ENCODE measurements around the gene BIRC2. TPM values are rescaled to one million over a fixed set of nuclear protein-coding genes. Genes with fewer than 3 reads are reported as not detected.
A peak's percentile ranks its signal among the peaks of the same experiment; 100 is the strongest.

The BIRC2 gene
- total RNA-seq, 1 experiment from 2014 or later = 32.6 TPM

DNA sequence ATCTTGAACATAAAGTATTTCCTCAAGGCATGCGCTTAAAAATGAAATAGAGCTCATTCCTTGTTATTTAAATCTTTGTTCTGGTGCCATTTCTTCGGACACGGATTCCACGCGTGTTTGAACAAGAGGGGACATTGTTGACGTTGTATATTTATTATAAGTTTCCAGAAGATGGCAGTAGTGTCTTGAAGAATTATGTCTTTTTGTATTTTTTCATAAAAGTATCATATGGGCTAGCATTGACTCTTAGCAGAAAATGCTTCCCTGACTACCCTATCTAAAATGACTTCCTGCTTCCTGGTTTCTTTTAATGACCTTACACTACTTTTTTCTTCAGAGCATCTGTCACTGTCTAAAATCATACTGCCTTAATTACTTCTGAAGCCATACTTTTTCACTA lies 20.4 kb downstream of the BIRC2 start (continued):
- TF ChIP-seq, protein P1, sequence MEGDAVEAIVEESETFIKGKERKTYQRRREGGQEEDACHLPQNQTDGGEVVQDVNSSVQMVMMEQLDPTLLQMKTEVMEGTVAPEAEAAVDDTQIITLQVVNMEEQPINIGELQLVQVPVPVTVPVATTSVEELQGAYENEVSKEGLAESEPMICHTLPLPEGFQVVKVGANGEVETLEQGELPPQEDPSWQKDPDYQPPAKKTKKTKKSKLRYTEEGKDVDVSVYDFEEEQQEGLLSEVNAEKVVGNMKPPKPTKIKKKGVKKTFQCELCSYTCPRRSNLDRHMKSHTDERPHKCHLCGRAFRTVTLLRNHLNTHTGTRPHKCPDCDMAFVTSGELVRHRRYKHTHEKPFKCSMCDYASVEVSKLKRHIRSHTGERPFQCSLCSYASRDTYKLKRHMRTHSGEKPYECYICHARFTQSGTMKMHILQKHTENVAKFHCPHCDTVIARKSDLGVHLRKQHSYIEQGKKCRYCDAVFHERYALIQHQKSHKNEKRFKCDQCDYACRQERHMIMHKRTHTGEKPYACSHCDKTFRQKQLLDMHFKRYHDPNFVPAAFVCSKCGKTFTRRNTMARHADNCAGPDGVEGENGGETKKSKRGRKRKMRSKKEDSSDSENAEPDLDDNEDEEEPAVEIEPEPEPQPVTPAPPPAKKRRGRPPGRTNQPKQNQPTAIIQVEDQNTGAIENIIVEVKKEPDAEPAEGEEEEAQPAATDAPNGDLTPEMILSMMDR (IDR thresholded peaks at IDR 0.05 in 2 of 3, conservative IDR thresholded peaks at IDR 0.05 in 1 of 3; ENCODE audit: borderline replicate concordance in 1 of 3, insufficient read depth in 1 of 3, low read depth in 2 of 3, low read length in 2 of 3) = peak in 2 of 3 experiments; percentile 31 to 44; a peak in 3 of 6 replicates
- no peak for TF ChIP-seq ZNF274 (IDR thresholded peaks at IDR 0.05; ENCODE audit: low read depth, low read length)

DNA sequence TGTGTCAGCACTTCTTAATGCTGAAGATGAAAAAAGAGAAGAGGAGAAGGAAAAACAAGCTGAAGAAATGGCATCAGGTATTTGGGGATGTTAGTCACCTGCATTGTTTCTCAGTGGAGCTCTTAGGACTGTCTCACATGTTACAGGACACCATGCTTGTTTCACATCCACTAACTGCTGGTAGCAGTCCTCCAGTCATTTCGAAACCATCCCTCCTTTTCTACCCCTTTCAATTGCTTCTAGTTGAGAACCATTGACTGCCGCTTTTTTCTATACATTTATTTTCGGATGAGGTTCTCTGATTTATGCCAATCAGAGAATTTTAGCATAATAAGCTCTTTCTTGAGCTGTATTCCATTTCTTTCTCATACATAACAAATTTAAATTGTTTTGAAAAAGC lies 21.5 kb downstream of the BIRC2 start:
- ChIA-PET POLR2A (no interaction called here), RAD21 (ENCODE audit: low non-redundant PET in 1 of 2, low total read pairs in 2 of 2, uncharacterized antibody in 2 of 2, unreplicated experiment in 2 of 2) (no interaction called here), CTCF (no interaction called here)
- TF ChIP-seq, protein P1 (IDR thresholded peaks at IDR 0.05 in 2 of 3, conservative IDR thresholded peaks at IDR 0.05 in 1 of 3; ENCODE audit: borderline replicate concordance in 1 of 3, insufficient read depth in 1 of 3, low read depth in 2 of 3, low read length in 2 of 3) = no peak
- TF ChIP-seq, protein P2, sequence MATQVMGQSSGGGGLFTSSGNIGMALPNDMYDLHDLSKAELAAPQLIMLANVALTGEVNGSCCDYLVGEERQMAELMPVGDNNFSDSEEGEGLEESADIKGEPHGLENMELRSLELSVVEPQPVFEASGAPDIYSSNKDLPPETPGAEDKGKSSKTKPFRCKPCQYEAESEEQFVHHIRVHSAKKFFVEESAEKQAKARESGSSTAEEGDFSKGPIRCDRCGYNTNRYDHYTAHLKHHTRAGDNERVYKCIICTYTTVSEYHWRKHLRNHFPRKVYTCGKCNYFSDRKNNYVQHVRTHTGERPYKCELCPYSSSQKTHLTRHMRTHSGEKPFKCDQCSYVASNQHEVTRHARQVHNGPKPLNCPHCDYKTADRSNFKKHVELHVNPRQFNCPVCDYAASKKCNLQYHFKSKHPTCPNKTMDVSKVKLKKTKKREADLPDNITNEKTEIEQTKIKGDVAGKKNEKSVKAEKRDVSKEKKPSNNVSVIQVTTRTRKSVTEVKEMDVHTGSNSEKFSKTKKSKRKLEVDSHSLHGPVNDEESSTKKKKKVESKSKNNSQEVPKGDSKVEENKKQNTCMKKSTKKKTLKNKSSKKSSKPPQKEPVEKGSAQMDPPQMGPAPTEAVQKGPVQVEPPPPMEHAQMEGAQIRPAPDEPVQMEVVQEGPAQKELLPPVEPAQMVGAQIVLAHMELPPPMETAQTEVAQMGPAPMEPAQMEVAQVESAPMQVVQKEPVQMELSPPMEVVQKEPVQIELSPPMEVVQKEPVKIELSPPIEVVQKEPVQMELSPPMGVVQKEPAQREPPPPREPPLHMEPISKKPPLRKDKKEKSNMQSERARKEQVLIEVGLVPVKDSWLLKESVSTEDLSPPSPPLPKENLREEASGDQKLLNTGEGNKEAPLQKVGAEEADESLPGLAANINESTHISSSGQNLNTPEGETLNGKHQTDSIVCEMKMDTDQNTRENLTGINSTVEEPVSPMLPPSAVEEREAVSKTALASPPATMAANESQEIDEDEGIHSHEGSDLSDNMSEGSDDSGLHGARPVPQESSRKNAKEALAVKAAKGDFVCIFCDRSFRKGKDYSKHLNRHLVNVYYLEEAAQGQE (IDR thresholded peaks at IDR 0.05; ENCODE audit: low read depth) = no peak
- TF ChIP-seq POLR2AphosphoS5 (IDR thresholded peaks at IDR 0.05; ENCODE audit: low read depth, low read length) = no peak
- no peak for TF ChIP-seq CBX3 (IDR thresholded peaks at IDR 0.05; ENCODE audit: low read depth)
- TF ChIP-seq YY1 (IDR thresholded peaks at IDR 0.05; ENCODE audit: extremely low read depth, insufficient replicate concordance, low read depth, low read length) = no peak
- no peak for TF ChIP-seq ZFX (IDR thresholded peaks at IDR 0.05)
- TF ChIP-seq EZH2phosphoT487 (IDR thresholded peaks at IDR 0.05; ENCODE audit: borderline replicate concordance) = no peak
- TF ChIP-seq SP1 (IDR thresholded peaks at IDR 0.05; ENCODE audit: low read depth) = no peak
- no peak for TF ChIP-seq ZNF274 (IDR thresholded peaks at IDR 0.05; ENCODE audit: low read depth, low read length)
- no peak for TF ChIP-seq RAD21 (IDR thresholded peaks at IDR 0.05; ENCODE audit: low read depth)
- TF ChIP-seq SRF (IDR thresholded peaks at IDR 0.05; ENCODE audit: low read depth) = no peak
- TF ChIP-seq JUND (IDR thresholded peaks at IDR 0.05) = no peak
- TF ChIP-seq CEBPB (IDR thresholded peaks at IDR 0.05; ENCODE audit: low read depth) = no peak
- TF ChIP-seq, protein P3, sequence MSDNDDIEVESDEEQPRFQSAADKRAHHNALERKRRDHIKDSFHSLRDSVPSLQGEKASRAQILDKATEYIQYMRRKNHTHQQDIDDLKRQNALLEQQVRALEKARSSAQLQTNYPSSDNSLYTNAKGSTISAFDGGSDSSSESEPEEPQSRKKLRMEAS (IDR thresholded peaks at IDR 0.05) = no peak
- TF ChIP-seq FOSL1 (IDR thresholded peaks at IDR 0.05; ENCODE audit: low read depth) = no peak
- TF ChIP-seq TCF7L2 (IDR thresholded peaks at IDR 0.05; ENCODE audit: borderline replicate concordance, extremely low read depth, insufficient read depth, insufficient read length) = no peak
- TF ChIP-seq EGR1 (IDR thresholded peaks at IDR 0.05; ENCODE audit: low read depth) = no peak
- Histone ChIP-seq H3K79me2 (ENCODE audit: insufficient read depth, low read length) (no peaks in the 10 kb centered on the region), H3K4me2 (ENCODE audit: low read length) (no peak overlapping the region), H3K27me3 (ENCODE audit: insufficient read depth, low read length) (no peaks in the 10 kb centered on the region), H3K4me1 (ENCODE audit: control insufficient read depth in 1 of 2, insufficient read depth in 2 of 2, low read length in 2 of 2) (no peaks in the 10 kb centered on the region), H3K9ac (ENCODE audit: low read length) (no peak overlapping the region), H3K27ac (ENCODE audit: low read depth, low read length) (no peak overlapping the region), H3K36me3 (ENCODE audit: control insufficient read depth in 1 of 2, insufficient read depth in 2 of 2, low read length in 2 of 2) (peaks cover 11 to 18% of the 10 kb centered on the region in 2 experiments), H4K20me1 (ENCODE audit: insufficient read depth) (no peaks in the 10 kb centered on the region), H3K4me3 (replicated peaks in 1 of 2; ENCODE audit: low read depth in 1 of 2, low read length in 2 of 2) (no peak overlapping the region), H3K9me2 (ENCODE audit: insufficient read depth) (no peaks in the 10 kb centered on the region), H2AFZ (ENCODE audit: low read depth, low read length, poor library complexity, severe bottlenecking) (no peak overlapping the region), H3K9me3 (ENCODE audit: control insufficient read depth in 1 of 2, insufficient read depth in 1 of 2, low read depth in 1 of 2, low read length in 2 of 2) (no peaks in the 10 kb centered on the region)
- intact Hi-C loops (cut with micrococcal nuclease) = loop anchor here (5.0 kb wide), 1 partner anchor 244 kb away; no protein-coding TSS in a partner anchor
- no peak for ATAC-seq
- no TSS peak for BruUV-seq (replicated peaks)
- DNase-seq (ENCODE audit: low read depth, low spot score) = no peak

All from HCT116 (cell line).